ENCODE data around the gene ALDH16A1.

The ALDH16A1 gene

GRCh38 chr19:49453013-49453756 lies at the start of gene ALDH16A1:
Gene ALDH16A1 (plus strand): TSS chr19:49453225. CDS start chr19:49453332, 107 bp downstream.
- DNase-seq, result peak; percentile 99

DNA sequence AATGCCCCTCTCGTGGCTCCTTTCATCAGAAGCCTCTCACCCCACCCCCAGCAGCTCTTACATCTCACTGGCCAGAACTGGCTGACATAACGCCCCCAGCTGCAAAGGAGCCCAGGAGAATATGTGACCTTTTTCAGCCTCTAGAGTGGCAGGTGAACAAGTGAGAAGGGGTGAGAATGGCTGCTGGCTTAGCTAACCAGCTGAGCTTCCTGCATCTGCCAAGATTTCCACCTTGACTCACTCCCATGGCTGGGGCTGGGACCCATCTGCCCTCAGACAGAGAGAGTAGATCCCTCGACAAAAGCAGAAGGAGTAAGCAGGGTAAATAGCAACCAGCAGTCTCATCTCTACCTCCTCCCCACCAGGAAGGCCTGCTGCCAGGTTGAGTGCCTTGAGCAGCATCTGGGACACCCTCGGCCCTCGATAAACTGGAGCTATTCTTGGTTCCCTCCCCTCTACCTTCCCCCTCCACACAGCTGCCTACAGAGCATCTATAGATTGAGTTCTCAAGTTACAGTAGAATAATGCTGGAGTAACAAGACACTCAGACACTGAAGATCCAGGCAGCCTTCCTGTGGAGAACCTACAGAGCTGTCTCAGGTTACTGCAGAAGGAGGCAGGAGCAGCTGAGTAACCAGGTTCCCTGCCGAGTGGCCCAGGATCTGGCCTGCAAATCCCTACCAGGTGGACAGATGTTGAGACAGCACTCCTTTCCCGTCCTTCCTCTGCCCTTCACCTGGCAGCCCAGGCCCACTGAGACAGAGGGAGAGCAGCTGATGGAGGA lies 49.4 kb upstream of the ALDH16A1 start:
- DNase-seq, result peak; percentile 97

- DNase-seq, result no peak
These were observed 45.9 kb upstream of the ALDH16A1 start for GRCh38 chr19:49407079-49407478.

- no peak for DNase-seq
These were observed 45.5 kb upstream of the ALDH16A1 start for GRCh38 chr19:49407482-49408015.

GRCh38 chr19:49408816-49409440 lies 44.1 kb upstream of the ALDH16A1 start:
- no peak for DNase-seq

DNA sequence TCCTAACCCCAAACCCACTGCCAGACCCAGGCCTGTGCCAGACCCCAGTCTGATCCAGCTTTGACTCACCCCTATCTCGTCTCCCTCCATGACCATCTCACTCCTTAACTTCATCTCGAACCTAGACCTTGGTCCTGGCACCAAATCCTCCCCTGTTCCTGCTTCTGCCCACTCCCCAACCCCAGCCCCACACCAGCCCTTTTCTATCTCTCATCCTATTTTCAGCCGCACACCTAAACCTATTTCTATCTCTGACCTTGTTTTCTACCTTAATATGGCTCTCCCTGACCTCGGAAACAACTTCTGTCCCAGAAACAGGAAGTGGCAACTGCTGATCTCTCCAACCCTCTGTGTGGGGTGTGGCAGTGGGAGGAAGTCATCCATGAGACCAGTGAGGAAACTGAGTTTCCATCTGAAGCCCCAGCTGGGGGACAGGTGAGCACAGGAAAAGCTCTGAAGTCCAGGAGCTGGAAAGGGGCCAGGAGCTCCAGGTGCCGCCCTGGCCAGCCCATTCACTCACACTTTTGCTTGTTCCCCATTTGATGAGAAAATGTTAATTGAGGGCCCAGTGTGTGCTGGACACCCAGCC lies 43.5 kb upstream of the ALDH16A1 start:
- DNase-seq, result no peak

GRCh38 chr19:49411681-49412326 lies 41.2 kb upstream of the ALDH16A1 start:
- DNase-seq, result no peak

DNA sequence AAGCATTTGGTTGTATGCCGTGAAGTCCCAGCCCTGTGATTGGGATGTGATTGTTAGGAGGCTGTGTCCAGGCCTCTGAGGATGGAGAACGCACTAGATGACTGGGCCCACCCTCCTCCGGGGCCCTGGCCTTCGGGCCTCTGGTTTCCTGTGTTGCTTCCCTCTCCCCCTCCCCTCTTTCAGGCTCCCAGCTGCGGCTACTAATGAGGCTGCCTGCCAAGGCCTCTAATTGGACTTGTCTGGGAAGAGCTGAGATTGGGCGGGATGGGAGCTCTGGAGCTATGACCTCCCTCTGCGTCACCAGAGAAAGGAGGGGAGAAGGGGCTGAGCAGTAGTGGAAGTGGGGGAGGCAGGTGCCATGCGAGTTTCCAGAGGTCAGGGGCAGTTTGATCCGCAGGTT lies 39.7 kb upstream of the ALDH16A1 start:
- DNase-seq, result no peak

DNA sequence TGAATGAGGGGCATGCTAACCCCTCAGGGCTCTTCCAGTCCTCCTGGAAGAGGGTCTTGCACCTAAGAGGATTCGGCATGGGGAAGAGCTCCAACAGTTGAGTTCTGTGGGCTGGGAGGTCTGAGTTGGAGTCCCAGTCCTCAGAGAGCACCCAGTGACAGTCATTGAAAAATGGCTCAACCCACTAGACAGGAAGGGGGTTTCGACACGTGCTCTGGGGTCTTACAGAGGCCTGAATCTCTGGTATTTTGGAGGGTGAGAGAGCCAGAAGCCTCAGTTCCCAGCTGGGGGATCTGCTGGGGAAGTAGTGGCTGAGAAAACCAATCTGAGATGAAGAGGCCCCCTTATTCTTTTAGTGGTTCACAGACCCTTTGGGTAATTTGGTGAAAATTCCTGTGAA lies 38.8 kb upstream of the ALDH16A1 start:
- no peak for DNase-seq

DNA sequence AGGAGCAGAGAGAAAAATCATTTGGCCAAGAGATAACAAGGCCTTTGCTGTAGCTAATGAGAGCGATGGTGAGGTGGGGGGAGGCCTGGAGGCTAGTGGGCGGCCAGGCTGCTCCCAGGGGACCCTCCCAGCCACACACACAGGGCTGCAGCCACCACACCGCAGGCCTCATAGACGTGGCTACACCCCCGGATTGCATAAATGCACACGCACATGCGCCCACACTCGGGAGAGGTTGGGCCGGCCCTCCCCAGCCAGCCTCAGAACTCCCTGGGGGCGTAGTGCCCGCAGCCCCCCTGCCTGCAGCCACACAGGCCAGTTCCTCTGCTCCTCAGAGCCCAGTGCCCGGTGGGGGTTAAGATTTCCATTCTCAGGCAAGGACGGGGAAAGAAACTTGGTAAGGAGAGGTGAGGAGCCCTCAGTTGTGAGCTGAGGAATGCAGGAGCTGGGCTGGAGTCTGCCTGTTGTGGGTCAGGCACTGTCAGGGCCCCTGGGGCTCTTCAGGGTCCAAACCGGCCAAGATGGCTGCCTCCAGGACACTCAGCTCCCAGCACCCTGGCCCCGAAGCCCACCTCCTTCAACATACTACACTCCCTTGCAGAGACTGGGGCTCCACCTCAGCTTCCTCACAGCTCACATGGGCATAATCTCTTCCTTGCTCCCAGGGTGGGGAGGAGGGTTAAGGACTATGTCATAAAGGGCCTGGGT lies 37.8 kb upstream of the ALDH16A1 start:
- no peak for DNase-seq

DNA sequence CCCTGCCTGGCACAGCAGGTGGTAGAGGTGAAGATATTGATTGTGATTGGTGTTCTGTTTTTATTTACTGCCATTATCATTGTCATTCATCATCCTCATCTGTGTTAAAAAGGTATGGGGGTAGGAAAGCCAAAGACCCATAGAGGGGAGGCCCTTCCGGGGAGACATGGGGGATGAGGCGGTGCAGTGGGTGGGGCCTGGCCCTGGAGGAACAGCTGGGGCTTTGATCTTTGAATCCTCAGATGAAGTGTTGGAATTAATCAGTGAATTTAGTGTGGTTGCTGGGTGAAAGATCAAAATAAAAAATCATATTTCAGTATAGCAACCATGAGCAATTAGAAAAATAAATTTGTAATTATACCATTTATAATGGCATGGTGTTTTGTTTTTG lies 37.2 kb upstream of the ALDH16A1 start:
- DNase-seq, result no peak

DNA sequence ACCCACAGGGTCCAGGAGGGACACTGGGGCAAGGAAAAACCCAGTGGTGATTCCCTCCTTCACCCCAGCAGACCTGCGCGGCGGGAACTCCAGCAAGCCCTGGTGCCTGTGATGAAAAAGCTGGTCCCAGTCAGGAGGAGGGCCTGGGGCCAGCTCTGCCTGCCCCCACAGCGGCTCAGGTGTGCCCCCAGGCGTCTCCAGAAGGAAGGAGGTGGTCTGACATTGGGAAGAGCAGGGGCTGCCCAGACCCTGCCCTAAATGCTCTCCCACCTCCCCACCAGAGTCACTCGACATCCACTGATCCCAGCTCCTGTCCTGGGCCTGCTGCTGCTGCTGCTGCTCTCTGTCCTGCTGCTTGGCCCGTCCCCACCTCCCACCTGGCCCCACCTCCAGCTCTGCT lies 35.9 kb upstream of the ALDH16A1 start:
- DNase-seq, result no peak

- DNase-seq, result no peak
These were observed 34.5 kb upstream of the ALDH16A1 start for GRCh38 chr19:49418511-49418910.

DNA sequence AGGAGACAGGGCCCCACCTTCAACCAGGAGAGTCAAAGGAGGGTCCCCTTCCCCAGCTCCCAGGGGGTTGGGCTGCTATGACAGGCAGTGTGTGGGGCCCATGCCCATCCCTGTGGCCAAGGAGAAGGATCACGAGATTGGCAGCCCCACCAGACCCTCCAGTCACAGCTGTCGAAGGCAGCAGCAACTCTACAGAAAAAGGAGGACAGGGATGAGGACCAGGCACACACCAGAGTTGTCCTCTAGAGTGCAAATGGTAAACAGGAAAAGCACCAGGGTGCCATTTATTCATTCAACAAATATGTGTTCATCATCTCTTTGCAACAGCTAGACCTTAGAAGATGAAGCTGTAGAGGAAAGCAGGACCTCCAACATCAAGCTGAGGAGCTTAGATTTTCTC lies 33.9 kb upstream of the ALDH16A1 start:
- no peak for DNase-seq

DNA sequence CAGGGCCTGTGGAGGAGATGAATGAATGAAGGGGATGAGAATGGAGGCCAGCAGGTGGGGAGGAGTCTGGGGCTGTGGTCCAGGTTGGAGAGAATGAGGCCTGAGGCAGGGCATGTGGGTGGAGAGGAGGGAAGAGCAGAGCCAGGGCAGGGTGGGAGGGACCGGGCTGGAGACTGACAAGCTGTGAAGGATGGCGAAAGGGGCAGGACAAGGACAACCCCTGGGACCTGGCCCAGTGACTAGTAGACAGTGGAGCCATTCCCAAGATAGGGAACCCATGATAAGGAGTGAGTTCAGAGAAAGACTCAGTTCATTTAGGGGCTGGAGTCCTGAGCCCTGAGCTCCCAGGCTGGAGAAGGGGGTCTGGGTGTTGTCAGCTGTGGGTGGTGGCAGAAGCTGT lies 32.8 kb upstream of the ALDH16A1 start:
- DNase-seq, result no peak

GRCh38 chr19:49421039-49421877 lies 31.8 kb upstream of the ALDH16A1 start:
- DNase-seq, result no peak

- DNase-seq, result no peak
These were observed 31.2 kb upstream of the ALDH16A1 start for GRCh38 chr19:49421878-49422202.

DNA sequence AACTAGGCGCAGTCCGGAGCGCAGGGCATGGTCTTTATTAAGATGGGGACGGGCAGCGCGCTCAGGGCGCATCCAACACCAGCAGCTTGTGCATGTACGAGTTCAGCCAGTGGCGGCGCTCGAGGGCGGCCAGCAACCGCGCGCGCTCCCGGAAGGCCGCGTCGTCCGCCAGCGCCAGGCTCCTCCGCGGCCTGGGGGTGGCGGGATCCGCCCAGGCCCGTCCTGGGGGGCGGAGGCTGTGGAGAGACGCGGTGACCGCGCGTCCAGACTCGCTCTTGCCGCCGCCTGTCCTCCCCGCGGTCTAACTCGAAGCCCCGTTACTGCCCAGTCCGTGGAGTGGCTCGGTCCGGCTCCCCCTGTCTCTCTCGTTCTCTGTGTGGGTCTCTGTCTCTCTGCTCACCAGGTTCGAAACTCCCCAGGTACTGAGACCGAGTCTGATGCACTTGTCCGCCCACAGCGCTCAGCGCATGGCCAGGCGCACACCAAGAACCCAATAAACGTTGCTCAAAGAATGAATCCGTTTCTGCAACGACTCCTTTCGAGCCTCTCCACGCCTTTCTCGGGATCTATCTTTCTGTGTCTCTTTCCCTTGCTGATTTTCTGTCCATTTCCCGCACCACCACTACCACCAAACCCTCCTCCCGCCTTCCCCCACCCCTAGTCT lies 30.5 kb upstream of the ALDH16A1 start:
- DNase-seq, result no peak

DNA sequence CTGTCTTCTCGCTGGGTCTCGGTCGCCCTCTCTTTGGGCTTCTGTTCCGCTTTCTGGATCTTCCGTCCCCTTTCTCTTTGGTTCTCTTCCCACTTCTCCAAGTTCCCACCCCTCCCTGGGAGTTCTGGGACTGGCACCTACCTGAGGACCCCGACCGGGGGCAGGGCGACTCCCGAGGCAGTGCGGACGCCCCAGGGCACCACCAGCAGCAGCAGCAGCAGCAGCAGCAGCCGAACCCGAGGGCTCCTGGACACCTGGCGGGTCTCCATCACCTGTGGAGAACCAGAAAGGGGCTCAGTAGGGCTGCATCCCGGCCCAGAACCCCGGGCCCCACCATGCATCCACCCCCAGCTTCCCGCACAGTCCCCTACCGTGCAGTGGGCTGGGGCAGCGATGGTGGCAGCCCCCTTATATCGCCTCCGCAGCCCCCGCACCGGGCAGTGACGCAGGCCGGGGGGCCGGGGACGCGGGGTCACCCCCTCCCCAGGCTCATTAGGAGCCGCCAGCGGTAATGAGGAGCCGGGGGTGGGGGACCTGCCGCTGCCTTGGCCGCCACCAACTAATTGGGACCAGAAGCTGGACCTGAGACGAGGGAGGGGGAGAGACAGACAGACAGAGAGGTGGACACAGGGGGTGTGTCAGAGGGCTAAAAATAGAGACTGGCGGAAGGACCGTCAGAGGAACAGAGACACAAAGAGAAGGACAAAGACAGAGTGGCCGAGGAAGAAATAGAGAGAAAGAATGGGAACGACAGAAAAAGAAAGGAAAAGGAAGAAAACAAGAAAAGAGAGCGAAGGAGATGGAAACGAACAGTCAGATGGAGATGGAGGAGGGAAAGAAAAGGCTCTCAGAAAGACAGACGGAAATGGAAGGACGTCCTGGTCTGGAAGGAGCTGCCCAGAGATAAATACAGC lies 29.7 kb upstream of the ALDH16A1 start, which contains the start of gene PTH2:
Gene PTH2, minus strand, starts transcription at position 371 of the 914 bp plus-strand sequence. Its CDS starts 102 bp downstream, at position 269.
- no peak for DNase-seq

DNA sequence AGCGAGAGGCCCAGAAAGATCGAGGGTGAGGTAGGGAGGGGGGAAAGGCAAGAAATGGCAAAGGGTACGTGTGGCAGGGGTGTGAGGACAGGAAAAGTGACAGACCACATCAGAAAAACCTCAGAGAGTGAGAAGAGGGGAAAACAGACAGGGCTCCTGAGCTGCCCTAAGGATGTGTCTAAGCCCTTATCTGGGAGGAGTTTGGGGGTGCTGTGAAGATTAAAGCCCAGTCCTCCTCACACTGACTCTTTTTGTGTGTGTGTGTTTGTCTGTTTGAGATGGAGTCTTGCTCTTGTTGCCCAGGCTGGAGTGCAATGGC lies 29.1 kb upstream of the ALDH16A1 start:
- no peak for DNase-seq
